ENCODE data around the gene NT5DC1.

The NT5DC1 gene

GRCh38 chr6:116191881-116192280 lies 91.2 kb downstream of the NT5DC1 start:
- H3K27ac ChIP-seq (ENCODE audit: low read depth, low read length) = no peak overlapping the region
- no peak overlapping the region for H3K9ac ChIP-seq (ENCODE audit: low read depth, low read length)
- H3K4me1 ChIP-seq (ENCODE audit: control insufficient read depth, insufficient read depth, low read length) = peaks cover 7% of the 10 kb centered on the region; the same call in 1 of the 2 replicates
- H3K9me3 ChIP-seq (ENCODE audit: control insufficient read depth, insufficient read depth, low read length) = no peaks in the 10 kb centered on the region
- no peaks in the 10 kb centered on the region for H3K36me3 ChIP-seq (ENCODE audit: control insufficient read depth, insufficient read depth, low read length)
- H3K27me3 ChIP-seq (ENCODE audit: control insufficient read depth, insufficient read depth, low read length) = no peaks in the 10 kb centered on the region
- H3K4me3 ChIP-seq (ENCODE audit: low read depth, low read length) = no peak overlapping the region

GRCh38 chr6:116192786-116193185 lies 92.1 kb downstream of the NT5DC1 start:
- Histone ChIP-seq H3K27ac (ENCODE audit: low read depth, low read length) (no peak overlapping the region), H3K4me3 (ENCODE audit: low read depth, low read length) (no peak overlapping the region), H3K27me3 (ENCODE audit: control insufficient read depth, insufficient read depth, low read length) (no peaks in the 10 kb centered on the region), H3K9me3 (ENCODE audit: control insufficient read depth, insufficient read depth, low read length) (no peaks in the 10 kb centered on the region), H3K4me1 (ENCODE audit: control insufficient read depth, insufficient read depth, low read length) (peaks cover 7% of the 10 kb centered on the region; the same call in 1 of the 2 replicates), H3K36me3 (ENCODE audit: control insufficient read depth, insufficient read depth, low read length) (no peaks in the 10 kb centered on the region), H3K9ac (ENCODE audit: low read depth, low read length) (no peak overlapping the region)

GRCh38 chr6:116196841-116197240 lies 96.2 kb downstream of the NT5DC1 start:
- no peaks in the 10 kb centered on the region for H3K27me3 ChIP-seq (ENCODE audit: control insufficient read depth, insufficient read depth, low read length)
- H3K9ac ChIP-seq (ENCODE audit: low read depth, low read length) = no peak overlapping the region
- no peaks in the 10 kb centered on the region for H3K36me3 ChIP-seq (ENCODE audit: control insufficient read depth, insufficient read depth, low read length)
- no peaks in the 10 kb centered on the region for H3K9me3 ChIP-seq (ENCODE audit: control insufficient read depth, insufficient read depth, low read length)
- no peak overlapping the region for H3K27ac ChIP-seq (ENCODE audit: low read depth, low read length)
- no peaks in the 10 kb centered on the region for H3K4me1 ChIP-seq (ENCODE audit: control insufficient read depth, insufficient read depth, low read length)
- H3K4me3 ChIP-seq (ENCODE audit: low read depth, low read length) = no peak overlapping the region

GRCh38 chr6:116200619-116201249 lies 100.1 kb downstream of the NT5DC1 start:
- Histone ChIP-seq H3K4me3 (ENCODE audit: low read depth, low read length) (no peak overlapping the region), H3K36me3 (ENCODE audit: control insufficient read depth, insufficient read depth, low read length) (no peaks in the 10 kb centered on the region), H3K4me1 (ENCODE audit: control insufficient read depth, insufficient read depth, low read length) (no peaks in the 10 kb centered on the region), H3K9ac (ENCODE audit: low read depth, low read length) (no peak overlapping the region), H3K27ac (ENCODE audit: low read depth, low read length) (no peak overlapping the region), H3K27me3 (ENCODE audit: control insufficient read depth, insufficient read depth, low read length) (no peaks in the 10 kb centered on the region), H3K9me3 (ENCODE audit: control insufficient read depth, insufficient read depth, low read length) (no peaks in the 10 kb centered on the region)

- H3K9ac ChIP-seq (ENCODE audit: low read depth, low read length) = no peak overlapping the region
These were observed 100.9 kb downstream of the NT5DC1 start for GRCh38 chr6:116201538-116201937.

GRCh38 chr6:116205281-116205680 lies 104.6 kb downstream of the NT5DC1 start:
- Histone ChIP-seq H3K4me1 (ENCODE audit: control insufficient read depth, insufficient read depth, low read length) (peaks cover 6% of the 10 kb centered on the region; the same call in 1 of the 2 replicates), H3K9me3 (ENCODE audit: control insufficient read depth, insufficient read depth, low read length) (no peaks in the 10 kb centered on the region), H3K36me3 (ENCODE audit: control insufficient read depth, insufficient read depth, low read length) (no peaks in the 10 kb centered on the region), H3K9ac (ENCODE audit: low read depth, low read length) (no peak overlapping the region), H3K27ac (ENCODE audit: low read depth, low read length) (no peak overlapping the region), H3K27me3 (ENCODE audit: control insufficient read depth, insufficient read depth, low read length) (no peaks in the 10 kb centered on the region), H3K4me3 (ENCODE audit: low read depth, low read length) (no peak overlapping the region)

More at GRCh38 chr6:116201538-116201937, 100.9 kb downstream of the NT5DC1 start:
- Histone ChIP-seq H3K4me1 (ENCODE audit: control insufficient read depth, insufficient read depth, low read length) (no peaks in the 10 kb centered on the region), H3K27me3 (ENCODE audit: control insufficient read depth, insufficient read depth, low read length) (no peaks in the 10 kb centered on the region), H3K27ac (ENCODE audit: low read depth, low read length) (no peak overlapping the region), H3K9me3 (ENCODE audit: control insufficient read depth, insufficient read depth, low read length) (no peaks in the 10 kb centered on the region), H3K4me3 (ENCODE audit: low read depth, low read length) (no peak overlapping the region), H3K36me3 (ENCODE audit: control insufficient read depth, insufficient read depth, low read length) (no peaks in the 10 kb centered on the region)

- no peaks in the 10 kb centered on the region for H3K9me3 ChIP-seq (ENCODE audit: control insufficient read depth, insufficient read depth, low read length)
- H3K27ac ChIP-seq (ENCODE audit: low read depth, low read length) = no peak overlapping the region
- H3K4me3 ChIP-seq (ENCODE audit: low read depth, low read length) = no peak overlapping the region
- H3K27me3 ChIP-seq (ENCODE audit: control insufficient read depth, insufficient read depth, low read length) = no peaks in the 10 kb centered on the region
- no peaks in the 10 kb centered on the region for H3K36me3 ChIP-seq (ENCODE audit: control insufficient read depth, insufficient read depth, low read length)
- H3K9ac ChIP-seq (ENCODE audit: low read depth, low read length) = no peak overlapping the region
- peaks cover 6% of the 10 kb centered on the region; the same call in 1 of the 2 replicates for H3K4me1 ChIP-seq (ENCODE audit: control insufficient read depth, insufficient read depth, low read length)
These were observed 105.7 kb downstream of the NT5DC1 start for GRCh38 chr6:116206231-116206903.

- no peaks in the 10 kb centered on the region for H3K9me3 ChIP-seq (ENCODE audit: control insufficient read depth, insufficient read depth, low read length)
- peaks cover 6% of the 10 kb centered on the region; the same call in 1 of the 2 replicates for H3K4me1 ChIP-seq (ENCODE audit: control insufficient read depth, insufficient read depth, low read length)
- no peak overlapping the region for H3K27ac ChIP-seq (ENCODE audit: low read depth, low read length)
- H3K4me3 ChIP-seq (ENCODE audit: low read depth, low read length) = no peak overlapping the region
- H3K36me3 ChIP-seq (ENCODE audit: control insufficient read depth, insufficient read depth, low read length) = no peaks in the 10 kb centered on the region
- H3K27me3 ChIP-seq (ENCODE audit: control insufficient read depth, insufficient read depth, low read length) = no peaks in the 10 kb centered on the region
- H3K9ac ChIP-seq (ENCODE audit: low read depth, low read length) = no peak overlapping the region
These were observed 107.6 kb downstream of the NT5DC1 start for GRCh38 chr6:116208056-116208785.

- Histone ChIP-seq H3K4me1 (ENCODE audit: control insufficient read depth, insufficient read depth, low read length) (peaks cover 6% of the 10 kb centered on the region; the same call in 1 of the 2 replicates), H3K9ac (ENCODE audit: low read depth, low read length) (no peak overlapping the region), H3K27ac (ENCODE audit: low read depth, low read length) (no peak overlapping the region), H3K36me3 (ENCODE audit: control insufficient read depth, insufficient read depth, low read length) (no peaks in the 10 kb centered on the region), H3K9me3 (ENCODE audit: control insufficient read depth, insufficient read depth, low read length) (no peaks in the 10 kb centered on the region), H3K27me3 (ENCODE audit: control insufficient read depth, insufficient read depth, low read length) (no peaks in the 10 kb centered on the region), H3K4me3 (ENCODE audit: low read depth, low read length) (no peak overlapping the region)
These were observed 109.7 kb downstream of the NT5DC1 start for GRCh38 chr6:116210316-116210715.

GRCh38 chr6:116210750-116211425 lies 110.2 kb downstream of the NT5DC1 start:
- Histone ChIP-seq H3K4me1 (ENCODE audit: control insufficient read depth, insufficient read depth, low read length) (peaks cover 6% of the 10 kb centered on the region; the same call in 1 of the 2 replicates), H3K27me3 (ENCODE audit: control insufficient read depth, insufficient read depth, low read length) (no peaks in the 10 kb centered on the region), H3K9ac (ENCODE audit: low read depth, low read length) (no peak overlapping the region), H3K27ac (ENCODE audit: low read depth, low read length) (peak overlapping the region; percentile 6), H3K36me3 (ENCODE audit: control insufficient read depth, insufficient read depth, low read length) (no peaks in the 10 kb centered on the region), H3K9me3 (ENCODE audit: control insufficient read depth, insufficient read depth, low read length) (no peaks in the 10 kb centered on the region), H3K4me3 (ENCODE audit: low read depth, low read length) (no peak overlapping the region)

Data from HUES48 (cell line).